Right cardiac atrium (tissue), 5 donors: ENCODE data around the gene UNK. TPM values are rescaled to one million over a fixed set of nuclear protein-coding genes. Genes with fewer than 3 reads are reported as not detected.

Experiments
- ATAC-seq, 2 donors: fragments of 200-7000 bp; cut with Tn5 transposase; one replicate each; pipeline versions ENCODE4 v1.8.0 to v1.9.1; 2020; ENCODE audit warnings: moderate library complexity in 2 of 2, mild to moderate bottlenecking in 1 of 2
- DNase-seq, 3 donors: peaks; one replicate each; pipeline ENCODE4 v3.0.0-alpha.2; 2020
- H3K27ac ChIP-seq: one replicate; pipeline ENCODE4 v1.5.1; 2013; ENCODE audit warnings: mild to moderate bottlenecking, low read length, control low read depth, moderate library complexity
- H3K27me3 ChIP-seq: one replicate; pipeline ENCODE4 v1.6.1; 2013; ENCODE audit not compliant: control insufficient read depth, insufficient read depth
- H3K4me1 ChIP-seq: one replicate; pipeline ENCODE4 v1.6.1; 2013; ENCODE audit warnings: low read length; ENCODE audit not compliant: control insufficient read depth, insufficient read depth
- H3K4me3 ChIP-seq: one replicate; pipeline ENCODE4 v1.5.1; 2013; ENCODE audit warnings: low read length, control low read depth
- H3K9me3 ChIP-seq: one replicate; pipeline ENCODE4 v1.6.1; 2013; ENCODE audit warnings: low read length; ENCODE audit not compliant: control insufficient read depth
- WGBS: extraction: QIAGEN DNeasy Blood & Tissue Kit; methylation state at CpG from one replicate; pipeline ENCODE4 v1.1.7; 2013; 5-methylcytosine and 5-hydroxymethylcytosine counted together
- intact Hi-C, 4 donors: fragments of 100-400 bp; cut with DNase I; formaldehyde crosslinking; loops; one replicate each; pipeline versions ENCODE4 v1.11.0 to v1.14.0; 2022 to 2023
- long read RNA-seq, 4 donors: library from polyadenylated mRNA; unstranded; transcript quantifications; one replicate each; pipeline ENCODE4 v2.0.0, GENCODE V29; 2020 to 2021
- polyA plus RNA-seq: library from polyadenylated mRNA; stranded (reverse); fragments of 200-250 nt; gene quantifications from one replicate; pipeline ENCODE4 v1.2.3, GENCODE V29; 2013
- total RNA-seq, 4 donors: library from RNA; stranded (reverse); fragmentation: NEBNext Ultra II Directional; extraction: Animal tissue kit (Norgen Biotek cat#: 25700); gene quantifications; one replicate each; pipeline ENCODE4 v1.2.1, GENCODE V29; 2021
- donor health status: healthy with polysubstance abuse.
- donor health status: DM: no; HTN: yes; CAD: no.
- donor health status: DM: no; HTN: no; CAD: no.
- donor health status: DM: no; HTN: yes; CAD: no; lungs with severe emphysema.
- donor health status: DM: yes; HTN: yes; CAD: no.

Gene UNK, protein sequence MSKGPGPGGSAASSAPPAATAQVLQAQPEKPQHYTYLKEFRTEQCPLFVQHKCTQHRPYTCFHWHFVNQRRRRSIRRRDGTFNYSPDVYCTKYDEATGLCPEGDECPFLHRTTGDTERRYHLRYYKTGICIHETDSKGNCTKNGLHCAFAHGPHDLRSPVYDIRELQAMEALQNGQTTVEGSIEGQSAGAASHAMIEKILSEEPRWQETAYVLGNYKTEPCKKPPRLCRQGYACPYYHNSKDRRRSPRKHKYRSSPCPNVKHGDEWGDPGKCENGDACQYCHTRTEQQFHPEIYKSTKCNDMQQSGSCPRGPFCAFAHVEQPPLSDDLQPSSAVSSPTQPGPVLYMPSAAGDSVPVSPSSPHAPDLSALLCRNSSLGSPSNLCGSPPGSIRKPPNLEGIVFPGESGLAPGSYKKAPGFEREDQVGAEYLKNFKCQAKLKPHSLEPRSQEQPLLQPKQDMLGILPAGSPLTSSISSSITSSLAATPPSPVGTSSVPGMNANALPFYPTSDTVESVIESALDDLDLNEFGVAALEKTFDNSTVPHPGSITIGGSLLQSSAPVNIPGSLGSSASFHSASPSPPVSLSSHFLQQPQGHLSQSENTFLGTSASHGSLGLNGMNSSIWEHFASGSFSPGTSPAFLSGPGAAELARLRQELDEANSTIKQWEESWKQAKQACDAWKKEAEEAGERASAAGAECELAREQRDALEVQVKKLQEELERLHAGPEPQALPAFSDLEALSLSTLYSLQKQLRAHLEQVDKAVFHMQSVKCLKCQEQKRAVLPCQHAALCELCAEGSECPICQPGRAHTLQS
- total RNA-seq (10 to 100 TPM; 18.2 to 22.5 (median 19.9) TPM), polyA plus RNA-seq (20.8 TPM)
- long read RNA-seq, donor 1, transcript UNK-202 (4 exons, 1,312 nt): major isoform, 8 of 17 reads
- long read RNA-seq, donor 1, partial matches to known transcripts: 5 of 17 reads
- long read RNA-seq, donor 1, other reads (novel, unspliced or antisense): 4 of 17 reads
- long read RNA-seq, donor 2, partial matches to known transcripts: 3 of 11 reads
- long read RNA-seq, donor 2, other reads (novel, unspliced or antisense): 4 of 11 reads
- long read RNA-seq, donor 3, transcript UNK-202 (4 exons, 1,312 nt): major isoform, 14 of 21 reads
- long read RNA-seq, donor 3, partial matches to known transcripts: 2 of 21 reads
- long read RNA-seq, donor 3, other reads (novel, unspliced or antisense): 4 of 21 reads
- long read RNA-seq, donor 4, transcript UNK-202 (4 exons, 1,312 nt): major isoform, 6 of 12 reads
- long read RNA-seq, donor 4, partial matches to known transcripts: 1 of 12 reads
- long read RNA-seq, donor 4, other reads (novel, unspliced or antisense): 5 of 12 reads

- peak within 1 kb of the TSS; percentile 98 for H3K27ac ChIP-seq
- ATAC-seq (peak; percentile 95 to 97), DNase-seq (peak; percentile 97 to 98 (median 98))
- peaks cover 5% of the 10 kb centered on the region for H3K4me1 ChIP-seq
- intact Hi-C loops: loop anchor here in 2 of 4 donors (5.0 to 10.0 kb wide), 2 partner anchors 43 to 110 kb away; partner anchors contain the start of gene TRIM65 (in 1 of the 2)
- H3K4me3 ChIP-seq: peak within 1 kb of the TSS; percentile 52
- H3K9me3 ChIP-seq: no peaks in the 10 kb centered on the region
- WGBS: under 1% methylated on average over 45 of the region's 45 CpGs
- no peaks in the 10 kb centered on the region for H3K27me3 ChIP-seq
Measured at GRCh38 chr17:75784473-75785015, at the start of gene UNK. Gene UNK (plus strand): TSS chr17:75784806. CDS start chr17:75784881, 75 bp downstream.

DNA sequence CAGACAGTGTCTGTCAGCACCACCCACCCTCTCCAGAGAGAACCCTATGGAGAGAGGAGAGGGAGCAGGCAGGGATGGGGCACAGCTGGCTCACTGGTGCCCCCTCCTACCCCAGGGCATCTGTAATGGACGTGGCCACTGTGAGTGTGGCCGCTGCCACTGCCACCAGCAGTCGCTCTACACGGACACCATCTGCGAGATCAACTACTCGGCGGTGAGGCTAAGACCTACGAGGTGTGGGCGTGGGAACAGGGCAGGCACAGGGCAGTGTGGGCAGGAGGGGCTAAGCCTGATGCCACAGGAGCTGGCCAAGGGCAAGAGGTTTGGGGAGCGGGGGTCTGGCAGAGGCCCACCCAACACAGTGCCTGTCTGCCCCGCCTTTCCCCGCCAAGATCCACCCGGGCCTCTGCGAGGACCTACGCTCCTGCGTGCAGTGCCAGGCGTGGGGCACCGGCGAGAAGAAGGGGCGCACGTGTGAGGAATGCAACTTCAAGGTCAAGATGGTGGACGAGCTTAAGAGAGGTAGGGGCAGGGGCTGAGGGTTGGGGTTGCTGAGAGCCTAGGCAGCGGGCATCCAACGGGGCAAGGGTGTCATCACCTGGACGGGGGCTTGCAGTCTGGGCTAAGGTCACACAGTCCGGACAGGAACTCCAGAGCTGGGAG, 48.3 kb upstream of the UNK start:
- WGBS: 87% methylated on average over 26 of the region's 26 CpGs
- Histone ChIP-seq H3K4me1 (no peaks in the 10 kb centered on the region), H3K4me3 (no peak overlapping the region), H3K27ac (no peak overlapping the region), H3K27me3 (no peaks in the 10 kb centered on the region), H3K9me3 (no peaks in the 10 kb centered on the region)
- ATAC-seq: no peak
- intact Hi-C loops: no loop called here
- no peak for DNase-seq

DNA sequence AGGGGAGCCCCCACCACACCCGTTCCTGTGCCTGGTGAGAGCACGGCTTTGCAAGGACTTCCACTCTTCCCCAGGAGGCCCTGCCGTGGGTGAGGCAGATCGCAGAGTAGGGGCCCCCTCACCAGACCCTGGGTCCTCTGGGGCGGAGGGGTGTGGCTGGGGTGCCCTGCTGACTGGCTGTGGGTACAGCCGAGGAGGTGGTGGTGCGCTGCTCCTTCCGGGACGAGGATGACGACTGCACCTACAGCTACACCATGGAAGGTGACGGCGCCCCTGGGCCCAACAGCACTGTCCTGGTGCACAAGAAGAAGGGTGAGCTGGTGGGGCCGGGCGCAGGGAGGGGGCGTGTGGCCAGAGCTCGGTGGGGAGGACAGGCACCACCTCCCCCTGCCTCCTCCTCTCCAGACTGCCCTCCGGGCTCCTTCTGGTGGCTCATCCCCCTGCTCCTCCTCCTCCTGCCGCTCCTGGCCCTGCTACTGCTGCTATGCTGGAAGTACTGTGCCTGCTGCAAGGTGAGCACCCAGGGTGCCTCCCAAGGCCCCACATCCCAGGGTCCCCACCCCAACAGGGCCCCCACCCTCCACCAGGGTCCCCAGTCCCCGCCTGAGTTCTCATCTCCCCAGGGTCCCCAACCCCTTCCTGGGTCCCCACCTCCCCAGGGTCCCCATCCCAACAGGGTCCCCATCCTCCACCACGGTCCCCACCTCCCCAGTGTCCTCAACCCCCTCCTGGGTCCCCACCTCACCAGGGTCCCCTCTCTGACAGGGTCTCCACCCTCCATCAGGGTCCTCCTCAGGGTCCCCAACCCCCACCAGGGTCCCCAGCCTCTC, 47.3 kb upstream of the UNK start:
- Histone ChIP-seq H3K27me3 (no peaks in the 10 kb centered on the region), H3K27ac (no peak overlapping the region), H3K9me3 (no peaks in the 10 kb centered on the region), H3K4me3 (no peak overlapping the region), H3K4me1 (no peaks in the 10 kb centered on the region)
- ATAC-seq (no peak), DNase-seq (no peak)
- intact Hi-C loops: no loop called here
- 79% methylated on average over 20 of the region's 20 CpGs for WGBS

DNA sequence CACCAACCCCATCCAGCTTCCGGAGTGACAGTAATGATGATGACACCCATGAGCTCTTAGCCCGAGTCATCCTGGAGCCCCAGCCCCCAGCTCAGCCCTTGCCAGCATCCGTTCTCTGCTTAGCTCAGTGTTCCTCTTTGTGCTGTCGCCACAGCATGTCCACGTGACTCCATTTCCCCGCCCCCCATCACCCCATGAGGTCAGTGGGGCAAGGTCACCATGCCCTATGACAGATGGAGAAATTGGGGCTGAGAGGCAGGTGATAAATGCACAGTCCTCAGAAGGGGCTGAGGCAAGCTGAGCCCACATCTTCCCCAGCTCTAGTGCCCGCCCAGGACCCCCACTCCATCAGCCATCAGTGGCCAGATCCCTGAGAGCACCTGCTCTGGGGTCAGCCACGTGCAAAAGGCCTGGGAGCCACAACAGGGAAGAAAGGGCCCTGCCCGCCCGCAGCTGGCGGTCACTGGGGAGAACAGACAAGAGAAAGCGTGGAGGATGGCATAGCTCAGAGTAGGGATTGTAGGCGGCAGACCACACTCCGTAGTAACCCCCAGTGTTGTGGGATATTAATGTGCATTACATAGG, 46.3 kb upstream of the UNK start:
- intact Hi-C loops: no loop called here
- H3K9me3 ChIP-seq: no peaks in the 10 kb centered on the region
- ATAC-seq: peak in 1 of 2 donors; percentile 14
- no peaks in the 10 kb centered on the region for H3K27me3 ChIP-seq
- H3K27ac ChIP-seq: no peak overlapping the region
- no peaks in the 10 kb centered on the region for H3K4me1 ChIP-seq
- H3K4me3 ChIP-seq: no peak overlapping the region
- DNase-seq: peak in 1 of 3 donors; percentile 53
- 56% methylated on average over 14 of the region's 14 CpGs for whole genome bisulfite sequencing

GRCh38 chr17:75739174-75739573, 45.4 kb upstream of the UNK start:
- DNase-seq: no peak
- intact Hi-C loops: no loop called here
- H3K9me3 ChIP-seq: no peaks in the 10 kb centered on the region
- no peaks in the 10 kb centered on the region for H3K27me3 ChIP-seq
- no peaks in the 10 kb centered on the region for H3K4me1 ChIP-seq
- no peak for ATAC-seq
- no peak overlapping the region for H3K27ac ChIP-seq
- no peak overlapping the region for H3K4me3 ChIP-seq
- 89% methylated on average over 7 of the region's 7 CpGs for WGBS

DNA sequence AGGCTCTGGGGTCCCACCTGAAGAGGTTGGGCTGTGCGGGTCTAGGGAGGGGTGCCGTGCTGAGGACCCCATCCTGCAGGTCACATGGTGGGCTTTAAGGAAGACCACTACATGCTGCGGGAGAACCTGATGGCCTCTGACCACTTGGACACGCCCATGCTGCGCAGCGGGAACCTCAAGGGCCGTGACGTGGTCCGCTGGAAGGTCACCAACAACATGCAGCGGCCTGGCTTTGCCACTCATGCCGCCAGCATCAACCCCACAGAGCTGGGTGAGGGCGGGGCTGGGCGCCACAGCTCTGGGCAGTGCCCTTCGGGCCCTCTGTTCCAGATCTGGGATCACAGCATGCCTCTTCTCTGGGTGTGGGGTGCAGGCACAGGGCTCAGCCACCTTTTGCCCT, 44.8 kb upstream of the UNK start:
- 90% methylated on average over 14 of the region's 14 CpGs for WGBS
- DNase-seq: no peak
- Histone ChIP-seq H3K27me3 (no peaks in the 10 kb centered on the region), H3K4me1 (no peaks in the 10 kb centered on the region), H3K9me3 (no peaks in the 10 kb centered on the region), H3K27ac (no peak overlapping the region), H3K4me3 (no peak overlapping the region)
- intact Hi-C loops: loop anchor here in 2 of 4 donors (5.0 kb wide), 2 partner anchors 32 to 58 kb away; no protein-coding TSS in a partner anchor
- ATAC-seq: no peak

DNA sequence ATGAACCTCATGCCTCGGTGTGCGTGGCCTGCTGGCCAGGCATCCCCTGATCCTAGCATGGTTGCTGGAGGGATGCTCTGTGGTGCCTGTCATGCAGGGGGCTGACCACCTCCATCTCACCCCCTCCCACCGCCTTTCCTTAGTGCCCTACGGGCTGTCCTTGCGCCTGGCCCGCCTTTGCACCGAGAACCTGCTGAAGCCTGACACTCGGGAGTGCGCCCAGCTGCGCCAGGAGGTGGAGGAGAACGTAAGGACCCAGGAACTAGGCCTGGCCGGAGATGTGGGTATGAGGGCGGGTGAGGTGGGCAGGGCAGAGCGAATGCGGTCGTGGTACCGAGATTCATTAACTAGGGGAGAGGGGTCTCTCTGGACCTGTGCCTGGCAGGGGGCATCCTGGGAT, 44.4 kb upstream of the UNK start:
- DNase-seq: no peak
- Histone ChIP-seq H3K9me3 (no peaks in the 10 kb centered on the region), H3K27me3 (no peaks in the 10 kb centered on the region), H3K4me1 (no peaks in the 10 kb centered on the region), H3K27ac (no peak overlapping the region), H3K4me3 (no peak overlapping the region)
- WGBS: 94% methylated on average over 17 of the region's 17 CpGs
- intact Hi-C loops: loop anchor here in 2 of 4 donors (5.0 kb wide), 2 partner anchors 33 to 58 kb away; no protein-coding TSS in a partner anchor
- no peak for ATAC-seq

GRCh38 chr17:75740631-75741077, 44.0 kb upstream of the UNK start:
- intact Hi-C loops: loop anchor here in 2 of 4 donors (5.0 kb wide), 2 partner anchors 33 to 58 kb away; no protein-coding TSS in a partner anchor

GRCh38 chr17:75742337-75742736, 42.3 kb upstream of the UNK start:
- Histone ChIP-seq H3K27me3 (no peaks in the 10 kb centered on the region), H3K4me1 (no peaks in the 10 kb centered on the region), H3K9me3 (no peaks in the 10 kb centered on the region), H3K4me3 (no peak overlapping the region), H3K27ac (no peak overlapping the region)
- WGBS: 87% methylated on average over 25 of the region's 25 CpGs
- intact Hi-C loops: loop anchor here in 2 of 4 donors (5.0 kb wide), 2 partner anchors 35 to 60 kb away; no protein-coding TSS in a partner anchor
- ATAC-seq: no peak
- peak in 1 of 3 donors; percentile 44 for DNase-seq

More at GRCh38 chr17:75740631-75741077, 44.0 kb upstream of the UNK start:
- Histone ChIP-seq H3K27ac (no peak overlapping the region), H3K9me3 (no peaks in the 10 kb centered on the region), H3K4me3 (no peak overlapping the region), H3K4me1 (no peaks in the 10 kb centered on the region), H3K27me3 (no peaks in the 10 kb centered on the region)
- 76% methylated on average over 17 of the region's 17 CpGs for WGBS
- ATAC-seq: no peak
- peak in 1 of 3 donors; percentile 29 for DNase-seq
